DMS79 (cell line): ENCODE measurements around the gene GAPDH.
A peak's percentile ranks its signal among the peaks of the same experiment; 100 is the strongest.
"Not testable (repeated sequence)": the region's sequence is repeated elsewhere in the genome, so short reads cannot be mapped to it uniquely, and the experiment has no call there.

Experiments
- DNase-seq: peaks from one replicate; lab custom pipeline; 2025; lab: John Stamatoyannopoulos, UW

GAPDH gene

DNA sequence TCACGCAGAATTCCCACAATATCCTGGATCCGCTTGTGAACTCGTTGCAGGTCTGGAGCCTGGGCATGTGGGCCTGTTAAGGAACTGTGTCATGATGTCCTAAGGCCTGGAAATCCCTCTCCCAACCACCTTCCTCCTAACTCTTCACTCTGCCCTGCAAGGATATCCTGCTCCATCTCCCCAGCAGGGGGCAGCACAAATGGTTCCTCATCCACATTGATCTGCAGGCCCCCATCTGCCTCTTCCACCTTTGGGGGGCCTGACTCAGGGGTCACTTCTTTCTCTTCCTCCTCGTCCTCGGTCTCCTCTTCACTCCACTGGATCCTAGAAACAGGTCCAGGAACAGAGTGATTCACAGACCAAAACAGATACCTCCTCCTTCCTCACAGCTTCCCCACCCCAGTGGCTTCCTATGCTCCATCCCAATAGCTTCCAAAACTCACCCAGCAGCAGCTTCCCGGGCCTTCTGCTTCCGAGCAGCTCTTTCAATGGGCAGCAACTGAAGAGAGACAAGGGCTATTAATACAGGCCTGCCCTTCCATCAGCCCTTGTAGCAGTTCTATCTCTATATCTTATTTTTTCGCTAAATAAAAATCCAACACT lies 29.2 kb downstream of the GAPDH start:
- DNase-seq: no peak

DNA sequence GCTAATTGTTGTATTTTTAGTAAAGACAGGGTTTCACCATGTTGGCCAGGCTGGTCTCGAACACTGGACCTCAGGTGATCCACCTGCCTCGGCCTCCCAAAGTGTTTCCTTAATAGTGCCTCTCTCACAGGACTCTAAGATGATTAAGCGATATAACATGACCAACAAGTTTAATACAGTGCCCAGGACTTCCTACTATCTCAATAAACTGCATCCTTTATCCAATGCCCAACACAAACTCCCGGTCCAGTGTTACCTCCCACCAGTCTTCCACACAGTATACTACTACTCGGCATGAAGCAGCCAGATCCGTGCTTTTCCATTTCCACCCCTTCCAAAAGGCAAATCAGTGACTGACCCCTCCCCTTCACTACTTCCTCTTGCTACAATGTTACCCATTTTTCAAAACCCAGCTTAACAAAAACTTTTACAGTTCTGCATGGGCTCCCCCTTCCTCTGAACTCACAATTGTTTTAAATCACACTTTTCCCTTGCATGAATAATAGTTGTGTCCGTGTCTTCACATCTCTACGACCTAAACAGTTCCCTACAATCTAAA lies 32.9 kb downstream of the GAPDH start:
- DNase-seq: no peak

GRCh38 chr12:6569312-6569711 lies 35.0 kb downstream of the GAPDH start:
- DNase-seq: no peak

GRCh38 chr12:6569786-6570185 lies 35.5 kb downstream of the GAPDH start:
- no peak for DNase-seq

DNA sequence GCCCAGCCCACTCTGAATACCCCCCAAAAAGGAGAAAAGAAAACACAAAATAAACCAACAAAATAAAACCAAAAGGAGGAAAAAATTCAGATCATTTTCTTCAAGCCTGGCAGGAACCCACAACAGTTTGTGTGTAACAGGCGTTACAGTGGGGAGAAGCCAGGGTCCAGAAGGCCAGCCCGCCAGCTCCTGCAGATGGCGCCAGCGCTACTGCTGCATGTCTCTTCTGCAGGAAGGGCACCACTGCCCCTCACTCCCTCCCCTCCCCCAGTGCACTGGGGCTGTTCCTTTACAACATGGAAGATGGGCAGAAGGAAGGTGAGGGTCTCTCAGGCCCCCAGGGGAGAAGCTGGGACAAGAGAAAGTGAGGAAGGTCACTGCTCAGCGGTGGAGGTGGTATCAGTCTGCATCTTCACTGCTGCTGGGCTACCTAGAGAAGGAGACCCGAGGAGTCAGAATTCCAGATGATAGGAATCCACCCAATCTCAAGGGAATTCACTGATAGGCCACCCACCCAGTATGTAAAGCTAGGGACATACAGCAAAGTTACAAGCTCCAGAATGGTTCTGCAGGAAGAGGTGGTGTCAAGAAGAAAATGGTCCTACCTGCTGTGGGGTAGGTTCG lies 36.1 kb downstream of the GAPDH start:
- no peak for DNase-seq

GRCh38 chr12:6573001-6573400 lies 38.7 kb downstream of the GAPDH start:
- peak; percentile 43 for DNase-seq

DNA sequence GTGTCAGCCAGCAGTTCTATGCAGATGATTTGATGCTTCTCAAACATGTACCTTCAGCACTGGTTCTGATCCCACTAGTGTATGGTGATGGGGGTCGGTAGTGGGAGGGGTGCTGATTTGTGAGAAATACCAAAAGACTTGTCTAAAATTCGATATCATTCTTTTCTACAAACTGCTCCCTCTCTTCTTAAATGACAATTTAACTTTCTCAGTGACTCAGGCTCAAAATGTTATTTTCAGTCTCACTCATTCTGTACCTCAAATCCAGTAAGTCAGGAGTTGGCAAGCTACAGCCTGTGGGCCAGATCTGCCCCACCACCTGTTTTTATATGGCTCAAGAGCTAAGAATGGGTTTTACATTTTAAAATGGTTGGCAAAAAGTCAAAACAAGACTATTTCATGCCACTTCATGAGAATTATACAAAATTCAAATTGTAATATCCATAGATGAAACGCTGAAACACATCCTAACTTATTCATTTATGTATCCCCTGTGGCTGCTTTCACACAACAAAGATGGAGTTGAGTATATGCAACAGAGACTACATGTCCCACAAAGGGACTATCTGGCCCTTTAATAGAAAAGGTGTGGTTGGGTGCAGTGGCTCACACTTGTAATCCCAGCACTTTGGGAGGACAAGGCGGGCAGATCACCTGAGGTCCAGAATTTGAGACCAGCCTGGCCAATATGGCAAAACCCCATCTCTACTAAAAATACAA lies 40.4 kb downstream of the GAPDH start:
- no peak for DNase-seq

GRCh38 chr12:6575648-6576047 lies 41.3 kb downstream of the GAPDH start:
- no peak for DNase-seq

DNA sequence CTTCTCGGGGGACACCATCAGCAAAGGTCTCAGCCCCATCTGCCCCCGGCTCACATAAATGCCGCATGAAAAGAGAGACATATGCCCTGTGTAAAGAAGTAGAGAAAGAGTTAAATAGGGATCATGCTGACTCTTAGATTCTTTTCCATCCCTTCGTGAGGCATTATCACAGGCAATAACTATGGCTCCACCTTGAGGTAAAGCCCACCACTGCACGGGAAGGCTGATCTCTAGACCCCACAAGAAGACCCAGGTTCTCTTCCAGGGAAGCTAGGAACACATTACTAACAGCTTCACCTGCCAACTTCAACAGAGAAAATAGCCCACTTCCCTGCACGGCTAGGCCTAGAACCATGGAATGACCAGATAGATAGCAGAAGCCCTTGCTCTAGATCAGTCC lies 47.9 kb downstream of the GAPDH start:
- no peak for DNase-seq

GRCh38 chr12:6582959-6583358 lies 48.6 kb downstream of the GAPDH start:
- DNase-seq: no peak

GRCh38 chr12:6584293-6584692 lies 50.0 kb downstream of the GAPDH start:
- no peak for DNase-seq

DNA sequence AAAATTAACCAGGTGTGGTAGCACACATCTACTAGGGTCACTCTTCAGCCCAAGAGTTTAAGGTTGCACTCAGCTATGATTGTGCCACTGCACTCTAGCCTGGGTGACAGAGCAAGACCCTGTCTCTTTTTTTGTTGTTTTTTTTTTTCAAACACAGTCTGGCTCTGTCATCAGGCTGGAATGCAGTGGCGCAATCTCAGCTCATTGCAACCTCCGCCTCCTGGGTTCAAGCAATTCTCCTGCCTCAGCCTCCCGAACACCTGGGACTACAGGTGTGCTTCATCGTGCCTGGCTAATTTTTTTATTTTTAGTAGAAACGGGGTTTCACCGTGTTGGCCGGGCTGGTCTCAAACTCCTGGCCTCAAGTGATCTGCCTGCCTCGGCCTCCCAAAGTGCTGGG lies 52.3 kb downstream of the GAPDH start:
- not testable (repeated sequence) for DNase-seq
